Stimulated activated naive CD8-positive, alpha-beta T cell treated with anti-CD3 and anti-CD28 coated beads, Interleukin-15, amount 100 ng/mL, for 72 hours (primary cell): ENCODE data around the gene CERK.

ENCODE experiments used
- ATAC-seq: fragments of 150-1000 bp; cut with Tn5 transposase; 2 replicates; pipeline ENCODE4 v1.10.0; 2021; ENCODE audit warnings: mild to moderate bottlenecking, moderate library complexity
- DNase-seq, 2 donors: peaks; one replicate each; pipeline ENCODE4 v3.0.0; 2021 to 2022
- H3K27ac Mint-ChIP-seq, 2 donors: one replicate each; pipeline ENCODE4 v1.8.0; 2022; ENCODE audit warnings: mild to moderate bottlenecking in 2 of 2, mixed read lengths in 2 of 2, moderate library complexity in 2 of 2
- H3K27me3 Mint-ChIP-seq: one replicate; pipeline ENCODE4 v1.8.0; 2022; ENCODE audit warnings: mixed read lengths
- H3K4me1 Mint-ChIP-seq: one replicate; pipeline ENCODE4 v1.8.0; 2022; ENCODE audit warnings: mild to moderate bottlenecking, mixed read lengths
- H3K4me3 Mint-ChIP-seq, 2 donors: one replicate each; pipeline ENCODE4 v1.8.0; 2022; ENCODE audit warnings: mild to moderate bottlenecking in 2 of 2, mixed read lengths in 2 of 2, moderate library complexity in 1 of 2
- H3K9me3 Mint-ChIP-seq, 2 donors: one replicate each; pipeline ENCODE4 v1.8.0; 2022; ENCODE audit warnings: mixed read lengths in 2 of 2

CERK gene

DNA sequence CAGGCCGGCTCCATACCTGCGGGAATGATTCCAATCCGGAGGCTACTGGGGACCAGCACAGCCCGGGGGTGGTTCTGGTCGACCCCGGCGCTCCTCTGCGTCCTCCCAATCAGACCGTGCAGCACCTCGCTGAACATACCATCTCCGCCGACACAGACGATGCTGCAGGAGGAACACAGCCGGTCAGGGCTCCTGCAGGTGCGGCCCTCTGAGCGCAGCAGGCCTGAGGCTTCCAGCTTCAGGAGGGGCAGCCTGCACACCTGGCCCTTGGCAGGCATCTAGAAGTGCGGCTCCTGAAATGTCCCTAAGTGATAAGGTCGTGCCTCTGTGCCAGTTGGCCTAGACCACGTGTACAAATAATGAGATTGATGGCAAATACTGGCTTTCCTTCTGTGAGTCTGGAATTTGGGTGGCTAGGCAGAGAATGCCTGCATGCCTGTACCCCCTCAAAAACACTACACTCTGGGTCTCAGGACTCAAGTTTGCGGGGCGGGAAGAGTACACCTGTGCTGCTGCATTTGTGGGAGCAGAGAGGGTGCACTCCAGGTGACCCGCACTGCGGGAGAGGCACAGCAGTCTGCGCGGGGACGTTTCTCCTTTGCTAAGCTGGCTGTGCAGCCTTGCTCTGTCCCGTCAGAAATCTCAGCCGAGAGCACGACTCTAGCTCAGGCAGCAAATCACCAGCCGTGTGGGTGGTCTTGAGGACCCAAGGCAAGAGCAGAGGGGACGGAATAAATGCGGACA lies 30.1 kb downstream of the CERK start:
- ATAC-seq, result no peak
- no peaks in the 10 kb centered on the region for H3K27me3 Mint-ChIP-seq
- DNase-seq, result no peak
- H3K9me3 Mint-ChIP-seq, result no peaks in the 10 kb centered on the region
- H3K4me1 Mint-ChIP-seq, result peaks cover 11% of the 10 kb centered on the region
- H3K27ac Mint-ChIP-seq, result peak overlapping the region in 1 of 2 donors; percentile 2
- no peak overlapping the region for H3K4me3 Mint-ChIP-seq

DNA sequence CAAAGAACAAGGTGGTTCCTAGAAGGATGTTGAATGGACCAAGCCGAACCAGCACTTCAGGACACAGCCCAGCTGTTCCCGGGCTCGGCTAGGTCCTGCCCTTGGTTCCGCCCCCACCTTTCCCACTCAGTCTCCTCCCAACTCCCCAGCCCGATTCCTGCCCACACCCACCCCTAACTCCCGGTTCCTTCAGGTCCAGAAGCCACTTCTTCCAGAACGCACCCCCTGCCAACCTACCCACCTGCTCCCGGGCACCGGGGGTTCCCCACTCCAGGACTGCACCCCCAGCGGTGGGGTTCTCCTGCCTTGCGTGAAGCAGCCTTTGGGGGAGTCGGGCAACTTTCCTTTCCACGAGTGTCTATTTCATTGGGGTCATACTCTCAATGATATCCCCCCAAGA lies 30.7 kb downstream of the CERK start:
- Mint-ChIP-seq H3K4me3 (no peak overlapping the region), H3K27me3 (no peaks in the 10 kb centered on the region), H3K4me1 (peaks cover 11% of the 10 kb centered on the region), H3K27ac (no peak overlapping the region), H3K9me3 (no peaks in the 10 kb centered on the region)
- DNase-seq, result no peak
- ATAC-seq, result no peak

DNA sequence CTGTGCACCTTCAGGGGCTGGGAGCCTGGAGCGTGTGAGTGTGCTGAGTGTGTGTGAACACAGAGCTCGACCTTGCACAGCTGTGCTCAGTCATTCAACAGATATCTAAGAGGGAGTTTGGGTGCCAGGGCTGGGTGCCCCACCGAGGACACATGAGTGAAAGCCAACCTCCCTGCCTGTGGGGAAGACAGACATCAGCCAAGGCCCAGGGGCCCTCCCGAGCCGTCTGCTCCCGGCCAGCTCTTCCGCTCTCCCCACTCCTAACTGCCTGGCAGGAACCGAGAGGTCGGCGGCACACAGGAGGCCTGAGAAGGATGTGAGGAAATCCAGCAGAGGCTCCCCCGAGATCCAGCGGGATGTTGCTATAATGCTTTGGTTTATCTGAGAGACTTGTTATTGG lies 32.0 kb downstream of the CERK start:
- Mint-ChIP-seq H3K4me1 (peaks cover 11% of the 10 kb centered on the region), H3K27me3 (no peaks in the 10 kb centered on the region), H3K4me3 (no peak overlapping the region), H3K9me3 (no peaks in the 10 kb centered on the region), H3K27ac (no peak overlapping the region)
- no peak for DNase-seq
- ATAC-seq, result no peak

DNA sequence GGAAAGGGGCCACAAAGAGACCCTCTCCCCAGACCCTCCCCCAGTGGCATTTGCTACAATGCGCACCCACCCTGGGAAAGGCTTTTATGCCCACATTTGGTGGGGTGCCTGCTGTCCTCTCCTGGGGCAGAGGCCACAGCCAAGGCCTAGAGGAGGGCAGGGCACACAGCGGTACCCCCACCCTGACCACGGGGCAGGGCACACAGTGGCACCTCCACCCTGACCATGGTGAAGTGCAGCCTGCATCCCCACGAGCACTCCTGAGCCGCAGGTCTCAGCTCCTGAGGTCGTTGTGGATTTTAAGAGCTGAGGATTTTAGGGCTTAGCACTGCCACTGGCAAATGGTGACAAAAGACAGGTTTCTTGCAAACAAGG lies 34.1 kb downstream of the CERK start:
- ATAC-seq (no peak), DNase-seq (no peak)
- Mint-ChIP-seq H3K9me3 (no peaks in the 10 kb centered on the region), H3K4me3 (no peak overlapping the region), H3K27ac (peak overlapping the region in 1 of 2 donors; percentile 71), H3K27me3 (no peaks in the 10 kb centered on the region), H3K4me1 (peaks cover 11% of the 10 kb centered on the region)

DNA sequence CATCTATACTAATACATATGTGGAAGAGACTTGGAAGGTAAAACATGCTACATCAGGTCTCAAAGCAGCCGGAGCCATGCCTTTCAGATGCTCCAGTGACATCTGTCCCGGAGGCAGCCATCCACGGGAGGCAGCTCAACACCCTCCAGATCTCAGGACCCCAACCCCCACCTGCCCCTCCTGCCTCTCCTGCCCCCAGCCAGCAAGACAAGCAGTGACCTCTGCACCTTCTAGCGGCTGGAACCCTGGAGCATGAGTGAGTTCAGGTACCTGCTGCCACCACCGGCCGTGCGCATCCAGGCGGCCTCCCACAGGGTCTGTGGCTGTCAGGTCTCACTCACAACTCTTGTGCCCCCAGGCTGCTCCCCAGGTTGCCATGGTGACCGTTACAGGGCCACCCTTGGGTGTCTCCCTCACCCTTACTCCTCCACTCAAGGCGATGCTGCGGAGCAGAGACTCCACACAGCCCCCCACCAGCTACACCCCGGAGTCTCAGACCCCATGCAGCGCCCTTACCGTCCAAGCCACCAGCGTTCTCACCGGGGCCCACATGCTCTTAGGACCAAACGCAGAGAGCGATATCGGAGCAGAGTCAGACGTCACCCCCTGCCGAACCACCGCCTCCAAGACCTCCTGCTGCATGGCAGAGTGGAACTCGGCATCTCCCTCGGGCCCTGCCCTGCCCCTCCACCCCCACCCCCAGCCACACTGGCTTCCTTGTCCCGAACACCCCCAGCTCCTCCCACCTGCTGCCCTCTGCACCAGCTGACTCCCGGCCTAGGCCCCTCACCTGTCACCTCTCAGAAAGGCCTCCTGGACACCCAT lies 34.7 kb downstream of the CERK start:
- DNase-seq (no peak), ATAC-seq (no peak)
- Mint-ChIP-seq H3K27me3 (no peaks in the 10 kb centered on the region), H3K27ac (peak overlapping the region; percentile 46 to 71), H3K4me3 (no peak overlapping the region), H3K4me1 (peaks cover 11% of the 10 kb centered on the region), H3K9me3 (no peaks in the 10 kb centered on the region)

DNA sequence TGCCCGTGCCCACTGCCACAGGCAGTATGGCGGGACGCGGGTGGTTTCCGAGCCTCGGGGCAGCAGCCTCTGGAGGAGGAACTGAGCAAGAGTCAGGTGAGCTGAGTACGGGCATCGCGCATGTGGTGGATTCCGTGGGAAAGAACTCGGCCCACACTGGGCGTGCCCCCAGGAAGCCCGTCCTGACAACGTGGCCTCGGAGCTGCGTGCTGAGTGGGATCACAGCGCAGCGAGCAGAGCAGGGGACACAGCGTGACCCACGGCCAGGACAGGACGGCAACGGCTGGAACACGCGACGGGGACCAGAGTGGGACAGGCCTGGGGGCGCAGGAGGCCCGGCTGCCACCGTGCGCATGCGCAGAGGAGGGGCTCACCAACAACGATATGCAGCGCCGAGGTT lies 36.8 kb downstream of the CERK start:
- Mint-ChIP-seq H3K9me3 (no peaks in the 10 kb centered on the region), H3K27me3 (no peaks in the 10 kb centered on the region), H3K27ac (peak overlapping the region; percentile 33 to 79), H3K4me1 (peaks cover 9% of the 10 kb centered on the region), H3K4me3 (no peak overlapping the region)
- ATAC-seq (no peak), DNase-seq (no peak)

DNA sequence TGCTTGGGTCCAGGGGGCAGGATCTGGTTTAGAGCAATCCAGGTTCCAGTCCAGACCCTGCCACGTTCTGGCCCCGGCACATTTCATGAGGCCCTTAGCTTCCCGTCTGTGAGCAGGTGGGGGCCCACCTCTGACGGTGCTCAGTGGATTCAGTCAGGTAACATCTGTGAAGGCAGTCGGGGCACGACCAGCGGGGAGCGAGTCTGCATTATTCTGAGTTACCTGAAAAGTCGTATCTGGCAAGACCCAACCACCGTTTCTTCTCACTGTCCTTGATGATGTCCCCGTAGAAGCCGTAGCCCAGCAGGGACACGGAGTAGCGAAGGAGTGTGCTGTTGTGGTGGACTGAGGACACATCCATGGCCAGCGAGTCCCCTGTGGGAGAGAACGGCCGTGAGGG lies 39.0 kb downstream of the CERK start:
- no peaks in the 10 kb centered on the region for H3K27me3 Mint-ChIP-seq
- no peaks in the 10 kb centered on the region for H3K9me3 Mint-ChIP-seq
- no peak overlapping the region for H3K4me3 Mint-ChIP-seq
- no peaks in the 10 kb centered on the region for H3K4me1 Mint-ChIP-seq
- ATAC-seq (no peak), DNase-seq (no peak)
- no peak overlapping the region for H3K27ac Mint-ChIP-seq

DNA sequence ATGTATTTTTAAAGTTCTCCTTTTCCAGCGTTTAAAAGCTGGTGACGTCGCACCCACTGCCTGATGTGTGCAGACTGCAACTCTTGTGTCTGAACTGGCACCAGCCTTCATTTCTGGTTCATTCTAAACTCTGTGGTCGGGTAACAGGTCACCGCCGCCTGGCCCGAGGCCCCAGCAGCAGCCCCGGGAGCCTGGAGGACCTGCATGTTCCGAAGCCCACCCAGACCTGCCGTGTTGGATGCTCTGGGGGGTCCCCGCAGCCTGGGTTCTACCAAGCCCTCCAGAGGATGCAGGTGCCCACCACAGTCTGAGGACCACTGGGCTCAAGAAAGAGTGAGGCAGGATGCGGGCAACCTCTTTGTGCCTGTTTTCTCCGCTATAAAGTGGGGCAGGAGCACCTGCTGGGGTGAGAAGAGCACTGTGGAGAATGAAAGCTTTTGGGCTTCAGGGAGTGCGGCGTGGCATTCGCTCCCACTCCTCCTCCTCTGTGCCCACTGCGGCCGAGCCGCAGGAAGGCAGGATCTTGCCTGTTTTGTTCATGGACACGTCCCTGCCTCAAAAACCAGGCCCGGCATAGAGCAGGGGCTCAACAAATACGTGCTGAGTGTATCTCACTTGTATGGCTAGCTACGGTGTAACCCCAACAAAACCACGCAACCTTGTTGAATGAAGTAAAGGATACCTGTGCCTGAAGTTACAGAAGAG lies 40.1 kb downstream of the CERK start:
- Mint-ChIP-seq H3K9me3 (no peaks in the 10 kb centered on the region), H3K4me3 (no peak overlapping the region), H3K27ac (peak overlapping the region in 1 of 2 donors; percentile 27), H3K4me1 (no peaks in the 10 kb centered on the region), H3K27me3 (no peaks in the 10 kb centered on the region)
- DNase-seq, result no peak
- ATAC-seq, result no peak

DNA sequence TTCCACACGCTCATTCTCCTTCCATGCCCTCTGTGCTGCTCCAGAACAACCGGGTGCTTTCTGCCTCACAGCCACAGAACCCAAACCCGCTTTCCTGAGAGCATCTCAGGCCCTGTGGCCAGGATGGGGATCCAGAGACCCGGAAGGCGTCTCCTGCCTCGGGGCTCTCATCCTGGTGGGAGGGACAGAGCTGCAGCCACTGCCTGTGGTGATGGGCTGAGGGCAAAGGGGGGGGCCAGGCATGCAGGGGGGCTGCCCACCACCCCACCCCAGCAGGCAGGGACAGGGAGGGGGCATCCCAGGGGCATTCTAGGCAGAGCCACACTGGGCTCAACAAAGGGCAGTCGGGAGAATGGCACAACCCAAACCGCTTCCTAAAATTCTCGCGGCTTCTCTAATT lies 41.4 kb downstream of the CERK start:
- ATAC-seq (no peak), DNase-seq (no peak)
- H3K9me3 Mint-ChIP-seq, result no peaks in the 10 kb centered on the region
- H3K27ac Mint-ChIP-seq, result peak overlapping the region; percentile 40 to 60
- H3K4me1 Mint-ChIP-seq, result no peaks in the 10 kb centered on the region
- no peaks in the 10 kb centered on the region for H3K27me3 Mint-ChIP-seq
- H3K4me3 Mint-ChIP-seq, result no peak overlapping the region

DNA sequence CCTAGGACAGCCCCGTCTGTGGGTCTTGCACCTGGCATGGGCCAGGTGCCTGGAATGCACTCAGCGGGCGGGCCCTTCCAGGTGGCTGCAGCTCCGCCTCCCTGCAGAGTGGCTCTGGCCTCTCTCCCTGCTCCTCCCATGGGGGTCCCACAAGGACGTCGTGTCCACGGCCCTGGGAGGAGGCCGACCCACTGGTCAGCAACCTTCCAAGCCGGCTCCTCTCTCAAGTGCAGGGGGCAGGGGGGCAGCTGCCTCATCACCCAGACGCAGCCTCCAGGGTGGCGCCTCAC lies 41.9 kb downstream of the CERK start:
- Mint-ChIP-seq H3K27ac (peak overlapping the region in 1 of 2 donors; percentile 40), H3K9me3 (no peaks in the 10 kb centered on the region)
- ATAC-seq, result no peak

DNA sequence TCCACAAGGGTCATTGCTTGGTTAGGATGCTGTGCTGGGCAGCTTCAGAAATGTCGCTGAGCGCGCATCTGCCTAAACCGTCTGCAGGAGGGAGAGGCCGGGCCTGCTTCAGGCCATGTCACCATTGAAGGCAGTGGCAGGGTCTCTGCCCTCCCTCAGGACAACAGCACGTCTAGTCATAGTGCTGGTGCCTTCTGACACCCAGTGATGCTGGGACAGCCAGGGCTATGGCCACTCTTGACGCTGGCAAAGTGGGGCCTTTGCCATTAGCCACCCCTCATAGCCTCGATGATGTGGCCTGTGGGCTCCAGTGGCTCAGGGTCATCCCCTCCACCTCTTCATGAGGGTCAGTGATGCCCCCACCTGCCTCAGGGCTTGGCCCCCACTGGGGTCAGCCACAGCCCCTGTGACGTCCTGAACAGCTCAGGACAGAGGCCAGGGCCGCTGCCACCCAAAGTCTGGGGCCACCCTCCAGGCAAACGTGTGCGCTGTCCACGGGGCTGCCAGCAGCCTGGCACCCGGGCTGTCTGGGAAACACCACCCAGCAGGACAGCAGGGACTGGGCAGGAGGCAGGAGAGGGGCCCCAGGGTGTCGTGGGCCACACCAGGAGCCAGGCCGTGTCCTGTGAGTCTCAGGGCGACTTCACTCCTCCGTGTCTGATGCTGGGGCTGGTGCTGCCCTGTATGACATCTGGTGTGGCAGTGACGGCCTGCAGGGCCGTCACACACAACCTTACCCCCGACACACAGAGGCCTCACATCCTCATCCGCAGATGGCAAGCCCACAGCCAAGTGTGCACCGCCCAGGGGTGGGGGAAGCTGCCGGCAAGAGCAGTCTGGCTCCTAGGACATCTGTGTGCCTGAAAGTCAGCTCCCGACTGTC lies 42.5 kb downstream of the CERK start:
- ATAC-seq (peak; percentile 28), DNase-seq (no peak)
- Mint-ChIP-seq H3K27me3 (no peaks in the 10 kb centered on the region), H3K4me1 (no peaks in the 10 kb centered on the region), H3K27ac (peak overlapping the region in 1 of 2 donors; percentile 42), H3K4me3 (no peak overlapping the region), H3K9me3 (no peaks in the 10 kb centered on the region)

More for the DNA sequence above, 41.9 kb downstream of the CERK start:
- Mint-ChIP-seq H3K27me3 (no peaks in the 10 kb centered on the region), H3K4me3 (no peak overlapping the region), H3K4me1 (no peaks in the 10 kb centered on the region)
- no peak for DNase-seq

DNA sequence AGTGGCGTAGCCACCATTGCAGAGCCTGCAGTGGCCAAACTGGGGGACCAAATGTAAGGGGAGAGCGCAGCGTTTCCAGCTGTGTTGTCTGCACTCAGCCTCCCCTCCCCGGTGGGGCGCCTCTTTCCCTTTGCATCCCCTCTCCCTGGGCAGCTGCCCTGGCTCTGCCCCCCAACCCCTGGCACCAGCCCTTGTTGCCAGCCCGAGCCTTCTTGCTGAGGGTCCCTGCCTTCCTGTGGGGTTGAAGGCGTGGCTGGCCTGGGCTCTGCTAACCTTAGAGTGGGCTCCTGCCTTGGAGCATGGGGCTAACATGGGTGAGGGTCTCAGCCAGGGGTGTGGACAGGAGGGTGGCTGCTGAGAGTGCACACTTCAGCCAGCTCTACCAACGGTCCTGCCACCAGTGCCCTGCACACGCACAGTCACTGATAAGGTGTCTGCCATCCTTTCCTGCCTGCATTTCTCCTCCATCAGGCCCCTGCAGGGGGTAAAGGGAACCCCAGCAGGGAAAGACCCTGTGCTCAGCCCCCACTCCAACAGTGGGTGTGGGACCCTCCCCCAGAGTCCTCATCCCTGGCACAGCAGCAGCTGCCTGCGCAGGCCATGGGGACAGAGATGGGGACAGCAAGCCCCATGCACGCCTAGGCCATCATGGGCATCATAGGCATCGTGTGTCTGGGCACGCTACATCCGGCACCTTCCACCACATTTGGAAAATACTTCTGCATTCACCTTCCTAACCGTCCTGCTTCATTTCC lies 43.5 kb downstream of the CERK start:
- Mint-ChIP-seq H3K27me3 (no peaks in the 10 kb centered on the region), H3K27ac (peak overlapping the region in 1 of 2 donors; percentile 79), H3K9me3 (no peaks in the 10 kb centered on the region), H3K4me1 (no peaks in the 10 kb centered on the region), H3K4me3 (no peak overlapping the region)
- DNase-seq (no peak), ATAC-seq (no peak)

DNA sequence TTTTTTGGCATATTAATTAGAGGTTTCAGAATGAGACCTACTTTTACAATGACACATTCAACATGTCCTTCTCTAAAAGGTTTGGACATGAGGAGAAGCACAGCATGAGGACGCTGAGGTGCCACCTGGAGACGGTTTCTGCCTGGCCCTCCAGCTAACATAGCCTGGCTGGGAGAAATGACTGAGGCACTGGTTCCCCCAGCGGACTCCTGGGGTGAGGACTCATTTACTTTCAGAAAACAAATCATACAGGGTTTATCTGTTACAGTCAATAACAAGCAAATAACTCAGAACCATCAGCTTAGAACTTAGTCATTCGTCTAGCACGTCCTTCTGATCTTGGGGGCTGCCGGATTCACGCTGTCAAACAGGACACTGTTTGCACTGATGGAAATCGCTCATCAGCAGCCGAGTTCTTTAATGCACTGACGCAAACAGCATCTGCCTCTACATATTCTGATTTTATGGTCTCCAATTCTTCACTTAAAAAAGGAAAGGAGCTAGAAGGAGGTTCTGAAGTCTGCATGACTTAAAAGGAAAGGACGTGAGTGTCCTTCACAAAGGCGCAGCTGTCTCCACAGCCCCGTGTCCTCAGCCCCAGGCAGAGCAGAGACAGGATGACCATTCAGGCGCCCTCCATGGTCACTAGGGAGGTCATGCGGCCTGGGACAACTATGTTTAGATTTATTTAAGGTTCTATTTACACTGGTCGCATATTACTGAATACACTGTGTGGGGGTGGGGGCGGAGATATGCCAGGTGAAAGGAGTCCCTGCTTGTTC lies 44.2 kb downstream of the CERK start:
- ATAC-seq, result no peak
- H3K4me1 Mint-ChIP-seq, result no peaks in the 10 kb centered on the region
- H3K4me3 Mint-ChIP-seq, result no peak overlapping the region
- no peaks in the 10 kb centered on the region for H3K27me3 Mint-ChIP-seq
- peak overlapping the region; percentile 19 to 67 for H3K27ac Mint-ChIP-seq
- DNase-seq, result no peak
- no peaks in the 10 kb centered on the region for H3K9me3 Mint-ChIP-seq

DNA sequence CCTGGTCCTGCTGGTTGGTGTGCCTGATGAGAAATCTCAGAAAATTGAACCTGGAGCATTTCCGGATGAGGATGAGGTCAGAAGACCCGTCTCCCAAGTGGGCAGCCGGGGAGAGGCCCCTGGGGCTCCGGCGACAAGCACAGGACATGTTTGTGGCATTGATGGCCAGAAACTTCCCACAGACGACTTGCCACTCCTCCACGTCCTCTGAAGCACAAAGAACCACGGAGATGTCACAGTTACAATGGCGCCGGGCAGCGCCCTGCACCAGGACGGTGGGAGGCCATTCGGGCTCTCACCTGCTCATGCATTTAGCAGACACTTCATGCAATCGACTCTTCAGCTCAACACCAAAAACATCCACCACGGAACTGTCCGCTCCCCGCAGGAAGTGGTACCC lies 46.5 kb downstream of the CERK start:
- Mint-ChIP-seq H3K27me3 (no peaks in the 10 kb centered on the region), H3K9me3 (no peaks in the 10 kb centered on the region), H3K27ac (peak overlapping the region; percentile 19 to 76), H3K4me3 (no peak overlapping the region), H3K4me1 (peaks cover 5% of the 10 kb centered on the region)
- ATAC-seq (no peak), DNase-seq (no peak)
